KOPT-K1 (cell line): ENCODE results near the gene CCT6A.
A peak's percentile ranks its signal among the peaks of the same experiment; 100 is the strongest.
"Not testable (repeated sequence)": the region's sequence is repeated elsewhere in the genome, so short reads cannot be mapped to it uniquely, and the experiment has no call there.

ENCODE experiments used
- H3K27ac ChIP-seq: fragments of 200-600 bp; sonication (generic); 2 replicates; pipeline ENCODE4 v1.5.1; 2016; ENCODE audit warnings: antibody characterized with exemption, mild to moderate bottlenecking, low read depth, low read length; ENCODE audit not compliant: poor library complexity, severe bottlenecking
- H3K36me3 ChIP-seq: fragments of 200-600 bp; sonication (generic); 2 replicates; pipeline ENCODE4 v1.5.1; 2017; ENCODE audit warnings: antibody characterized with exemption, mild to moderate bottlenecking, low read length, moderate library complexity; ENCODE audit not compliant: insufficient read depth
- H3K9me3 ChIP-seq: fragments of 200-600 bp; sonication (generic); 2 replicates; pipeline ENCODE4 v1.5.1; 2017; ENCODE audit warnings: antibody characterized with exemption, low read length, mild to moderate bottlenecking; ENCODE audit not compliant: insufficient read depth, poor library complexity, severe bottlenecking

The CCT6A gene

DNA sequence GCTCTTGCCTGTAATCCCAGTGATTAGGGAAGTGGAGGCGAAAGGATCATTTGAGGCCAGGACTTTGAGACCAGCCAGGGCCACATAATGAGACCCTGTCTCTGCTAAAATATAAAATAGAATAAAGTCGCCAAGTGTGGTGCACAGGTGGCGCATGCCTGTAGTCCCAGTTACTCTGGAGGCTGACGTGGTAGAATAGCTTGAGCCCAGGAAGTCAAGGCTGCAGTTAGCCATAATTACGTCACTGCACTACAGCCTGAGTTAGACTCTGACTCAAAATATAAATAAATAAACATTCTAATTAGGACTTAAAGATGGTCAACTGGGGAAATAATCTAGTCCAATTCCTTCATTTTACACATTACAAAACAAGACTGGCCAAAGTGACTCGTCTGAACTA lies 53.9 kb downstream of the CCT6A start:
- Histone ChIP-seq H3K36me3 (peaks cover 48% of the 10 kb centered on the region), H3K9me3 (peaks cover 23% of the 10 kb centered on the region), H3K27ac (peak overlapping the region; percentile 88)

- Histone ChIP-seq H3K36me3 (peaks cover 39% of the 10 kb centered on the region), H3K27ac (peak within 1 kb of the TSS; percentile 88)
These were observed 54.8 kb downstream of the CCT6A start, which contains the start of gene CHCHD2 for GRCh38 chr7:56106108-56107073. TSS of gene CHCHD2 (minus strand) at chr7:56106476. CDS start at chr7:56106413, 63 bp downstream.

GRCh38 chr7:56107954-56108258 lies 56.3 kb downstream of the CCT6A start:
- Histone ChIP-seq H3K27ac (peak overlapping the region; percentile 88), H3K36me3 (peaks cover 24% of the 10 kb centered on the region), H3K9me3 (peaks cover 23% of the 10 kb centered on the region)

More at GRCh38 chr7:56106108-56107073, 54.8 kb downstream of the CCT6A start, which contains the start of gene CHCHD2:
- peaks cover 23% of the 10 kb centered on the region for H3K9me3 ChIP-seq

DNA sequence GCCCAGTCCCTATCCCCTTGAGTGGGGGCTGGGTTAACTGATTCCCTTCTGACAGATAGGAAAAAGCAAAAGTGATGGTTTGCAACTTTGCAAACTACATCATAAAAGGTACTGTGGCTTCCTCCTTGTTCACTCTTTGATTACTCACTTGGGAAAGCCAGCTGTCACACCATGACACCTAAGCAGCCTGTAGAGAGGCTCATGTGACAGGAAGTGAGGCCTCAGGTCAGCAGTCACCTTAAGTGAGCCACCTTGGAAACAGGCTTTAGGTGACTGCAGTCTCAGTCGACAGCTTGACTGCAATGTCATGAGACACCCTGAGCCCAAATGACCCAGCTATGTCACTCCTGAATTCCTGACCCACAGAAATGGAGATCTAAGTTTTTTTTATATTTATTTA lies 59.0 kb downstream of the CCT6A start:
- Histone ChIP-seq H3K27ac (no peak overlapping the region), H3K36me3 (no peaks in the 10 kb centered on the region), H3K9me3 (peaks cover 23% of the 10 kb centered on the region)

DNA sequence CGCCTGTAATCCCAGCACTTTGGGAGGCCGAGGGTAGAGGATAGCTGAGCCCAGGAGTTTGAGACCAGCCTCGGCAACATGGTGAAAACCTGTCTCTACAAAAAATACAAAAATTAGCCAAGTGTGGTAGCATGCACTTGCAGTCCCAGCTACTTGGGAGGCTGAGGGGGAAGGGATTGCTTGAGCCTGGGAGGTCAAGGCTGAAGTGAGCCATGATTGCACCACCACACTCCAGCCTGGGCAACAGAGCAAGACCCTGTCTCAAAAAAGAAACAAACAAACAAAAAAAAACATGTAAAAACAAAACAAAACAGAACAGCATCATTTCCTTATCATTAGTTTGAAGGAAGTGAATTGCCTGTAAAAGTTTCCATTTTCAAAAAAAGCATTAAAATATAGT lies 60.7 kb downstream of the CCT6A start:
- H3K9me3 ChIP-seq: peaks cover 33% of the 10 kb centered on the region
- not testable (repeated sequence) for H3K27ac ChIP-seq, H3K36me3 ChIP-seq
